HUES64 (cell line): ENCODE results near the gene NTM.
A peak's percentile ranks its signal among the peaks of the same experiment; 100 is the strongest.

Experiments used
- H3K27ac ChIP-seq: 2 replicates; pipeline ENCODE4 v1.7.0; 2013; ENCODE audit warnings: low read depth, low read length, inconsistent platforms
- H3K27me3 ChIP-seq: 2 replicates; pipeline ENCODE4 v1.6.1; 2013; ENCODE audit warnings: mild to moderate bottlenecking, low read length; ENCODE audit not compliant: insufficient read depth
- H3K36me3 ChIP-seq: 2 replicates; pipeline ENCODE4 v1.6.1; 2013; ENCODE audit warnings: mild to moderate bottlenecking, low read length; ENCODE audit not compliant: insufficient read depth
- H3K4me1 ChIP-seq: 2 replicates; pipeline ENCODE4 v1.6.1; 2013; ENCODE audit warnings: mild to moderate bottlenecking, low read length, moderate library complexity; ENCODE audit not compliant: insufficient read depth
- H3K4me3 ChIP-seq: 2 replicates; pipeline ENCODE4 v1.5.1; 2013; ENCODE audit warnings: mild to moderate bottlenecking, low read length, moderate library complexity
- H3K9ac ChIP-seq: 2 replicates; pipeline ENCODE4 v1.6.1; 2013; ENCODE audit warnings: mild to moderate bottlenecking, low read depth, low read length
- H3K9me3 ChIP-seq: 2 replicates; pipeline ENCODE4 v1.6.1; 2013; ENCODE audit warnings: low read depth, low read length; ENCODE audit not compliant: insufficient read depth
- WGBS: fragments of 150-250, 120-280 bp; methylation state at CpG from one replicate; pipeline ENCODE4 v1.1.7; 2013; ENCODE audit warnings: missing lambda C conversion rate; 5-methylcytosine and 5-hydroxymethylcytosine counted together

Gene NTM

DNA sequence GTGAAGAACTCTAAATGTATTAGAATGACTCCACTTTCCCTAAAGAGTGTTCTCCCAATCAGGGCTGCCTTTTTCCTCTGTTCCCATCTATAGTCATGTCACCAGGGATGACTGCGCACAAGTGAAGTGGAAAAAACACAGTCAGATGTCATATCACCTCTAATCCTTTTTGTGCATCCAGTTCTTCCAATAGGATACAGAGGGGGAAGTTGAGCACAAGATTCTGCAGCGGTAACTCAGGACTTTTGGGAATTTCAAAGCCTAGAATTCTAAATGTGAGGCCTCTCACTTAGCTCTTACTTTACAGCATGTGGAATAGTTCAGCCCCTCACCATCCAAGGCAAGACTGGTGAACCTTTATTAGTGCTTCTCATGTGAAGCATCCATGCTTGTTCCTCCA is 602.6 kb downstream of the NTM start:
- no peaks in the 10 kb centered on the region for H3K27me3 ChIP-seq
- no peak overlapping the region for H3K27ac ChIP-seq
- no peak overlapping the region for H3K4me3 ChIP-seq
- peaks cover 21% of the 10 kb centered on the region for H3K4me1 ChIP-seq
- H3K9me3 ChIP-seq, result no peaks in the 10 kb centered on the region
- WGBS, result 93% methylated on average over 2 of the region's 2 CpGs
- H3K9ac ChIP-seq, result no peak overlapping the region
- H3K36me3 ChIP-seq, result no peaks in the 10 kb centered on the region

DNA sequence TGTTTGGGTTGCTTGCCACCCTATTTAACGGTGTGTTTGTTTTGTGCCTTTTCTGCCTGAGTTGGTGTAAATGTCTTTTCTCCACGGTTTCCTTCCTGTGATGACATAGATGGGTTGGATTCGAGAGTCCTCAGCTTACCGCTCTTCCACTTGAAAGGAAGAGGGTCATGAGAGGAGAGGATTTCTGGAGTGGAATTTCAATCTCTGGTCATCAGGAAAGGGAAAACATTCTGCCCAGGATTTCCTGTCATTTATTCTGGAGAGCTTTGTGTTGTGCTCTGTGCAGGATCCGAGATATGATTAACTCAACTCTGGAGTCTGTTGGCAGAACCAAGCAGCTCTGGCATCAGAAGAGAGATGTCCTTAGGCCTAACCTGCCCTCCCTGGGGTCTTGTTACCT is 605.2 kb downstream of the NTM start:
- Histone ChIP-seq H3K9ac (no peak overlapping the region), H3K27me3 (no peaks in the 10 kb centered on the region), H3K4me3 (no peak overlapping the region), H3K27ac (no peak overlapping the region), H3K4me1 (peaks cover 42% of the 10 kb centered on the region), H3K36me3 (no peaks in the 10 kb centered on the region), H3K9me3 (no peaks in the 10 kb centered on the region)
- WGBS, result 91% methylated on average over 5 of the region's 5 CpGs

DNA sequence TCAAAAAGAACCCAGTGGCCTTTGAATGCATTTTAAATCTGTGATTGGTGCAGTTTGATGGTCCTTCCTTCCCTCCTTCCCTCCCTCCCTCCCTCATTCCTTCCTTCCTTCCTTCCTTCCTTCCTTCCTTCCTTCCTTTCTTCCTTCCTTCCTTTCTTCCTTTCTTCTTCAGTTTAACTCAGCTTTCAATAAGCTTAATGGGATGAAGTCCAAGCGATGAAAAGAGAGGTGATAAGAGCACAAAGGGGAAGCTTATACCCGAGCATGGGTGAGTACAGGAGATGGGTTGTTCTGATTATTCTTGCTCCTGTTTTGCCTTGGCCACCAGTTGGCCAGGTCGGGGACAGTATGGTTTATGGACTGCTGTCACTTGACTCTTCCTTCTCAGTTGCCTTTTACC is 605.6 kb downstream of the NTM start:
- Histone ChIP-seq H3K4me3 (no peak overlapping the region), H3K4me1 (peaks cover 46% of the 10 kb centered on the region), H3K27ac (no peak overlapping the region), H3K9ac (no peak overlapping the region), H3K9me3 (no peaks in the 10 kb centered on the region), H3K27me3 (no peaks in the 10 kb centered on the region), H3K36me3 (no peaks in the 10 kb centered on the region)
- 79% methylated on average over 2 of the region's 3 CpGs for WGBS

GRCh38 chr11:131977231-131977630 is 606.8 kb downstream of the NTM start:
- WGBS, result 57% methylated on average over 6 of the region's 6 CpGs
- no peaks in the 10 kb centered on the region for H3K36me3 ChIP-seq
- H3K4me1 ChIP-seq, result peaks cover 55% of the 10 kb centered on the region
- peak overlapping the region; percentile 53; the same call in 1 of the 2 replicates for H3K9ac ChIP-seq
- peak overlapping the region; percentile 96 for H3K27ac ChIP-seq
- H3K27me3 ChIP-seq, result no peaks in the 10 kb centered on the region
- peak overlapping the region; percentile 13; the same call in 1 of the 2 replicates for H3K4me3 ChIP-seq
- no peaks in the 10 kb centered on the region for H3K9me3 ChIP-seq

DNA sequence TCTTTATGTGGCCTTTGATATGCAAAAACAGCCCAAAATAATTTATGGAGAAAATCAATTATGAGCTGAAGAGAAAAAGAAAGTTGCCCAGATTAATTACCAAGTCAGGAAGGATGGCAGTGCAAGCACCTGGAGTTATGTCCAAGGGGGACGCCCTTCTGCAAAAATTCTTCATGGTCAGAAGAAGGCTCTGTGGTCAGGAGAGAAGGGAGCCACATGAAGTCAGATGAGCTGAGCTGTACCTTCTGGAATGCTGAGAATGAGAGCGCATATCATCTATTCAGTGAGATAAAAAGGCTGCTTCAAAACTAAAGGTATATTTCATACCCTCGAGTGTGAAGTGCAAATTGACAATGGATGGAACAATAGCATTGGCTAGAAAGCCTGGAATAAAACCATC is 607.4 kb downstream of the NTM start:
- Histone ChIP-seq H3K4me1 (peaks cover 62% of the 10 kb centered on the region), H3K27ac (peak overlapping the region; percentile 96), H3K4me3 (peak overlapping the region; percentile 6; the same call in 1 of the 2 replicates), H3K36me3 (no peaks in the 10 kb centered on the region), H3K9ac (peak overlapping the region; percentile 53; the same call in 1 of the 2 replicates), H3K9me3 (no peaks in the 10 kb centered on the region), H3K27me3 (no peaks in the 10 kb centered on the region)
- WGBS, result 42% methylated on average over 3 of the region's 3 CpGs

DNA sequence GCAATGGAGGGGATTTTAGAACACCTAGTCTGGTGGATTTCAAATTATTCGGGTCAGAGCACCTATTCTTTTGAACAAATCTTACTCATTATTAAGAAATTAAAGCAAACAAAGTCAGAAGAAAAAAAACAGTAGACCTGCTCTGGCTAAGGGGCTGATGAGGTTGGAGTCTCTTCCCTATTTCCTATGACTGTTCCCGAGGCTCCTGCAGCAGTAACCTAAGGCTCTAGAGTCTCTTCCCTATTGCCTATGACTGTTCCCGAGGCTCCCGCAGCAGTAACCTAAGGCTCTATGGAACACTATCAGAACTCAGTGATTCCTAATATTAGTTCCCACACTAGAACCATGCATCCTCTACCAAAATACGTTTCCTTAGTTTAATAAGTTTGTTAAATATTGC is 607.9 kb downstream of the NTM start:
- Histone ChIP-seq H3K4me3 (no peak overlapping the region), H3K27me3 (no peaks in the 10 kb centered on the region), H3K27ac (peak overlapping the region; percentile 96), H3K9me3 (no peaks in the 10 kb centered on the region), H3K4me1 (peaks cover 64% of the 10 kb centered on the region), H3K36me3 (no peaks in the 10 kb centered on the region), H3K9ac (peak overlapping the region; percentile 53; the same call in 1 of the 2 replicates)
- WGBS, result 42% methylated on average over 3 of the region's 5 CpGs

- no peak overlapping the region for H3K27ac ChIP-seq
- H3K27me3 ChIP-seq, result no peaks in the 10 kb centered on the region
- H3K4me3 ChIP-seq, result no peak overlapping the region
- H3K9ac ChIP-seq, result no peak overlapping the region
- H3K9me3 ChIP-seq, result no peaks in the 10 kb centered on the region
- H3K4me1 ChIP-seq, result peaks cover 64% of the 10 kb centered on the region
- no peaks in the 10 kb centered on the region for H3K36me3 ChIP-seq
- WGBS, result 89% methylated on average over 3 of the region's 3 CpGs
These were observed 608.9 kb downstream of the NTM start for GRCh38 chr11:131979364-131979763.

DNA sequence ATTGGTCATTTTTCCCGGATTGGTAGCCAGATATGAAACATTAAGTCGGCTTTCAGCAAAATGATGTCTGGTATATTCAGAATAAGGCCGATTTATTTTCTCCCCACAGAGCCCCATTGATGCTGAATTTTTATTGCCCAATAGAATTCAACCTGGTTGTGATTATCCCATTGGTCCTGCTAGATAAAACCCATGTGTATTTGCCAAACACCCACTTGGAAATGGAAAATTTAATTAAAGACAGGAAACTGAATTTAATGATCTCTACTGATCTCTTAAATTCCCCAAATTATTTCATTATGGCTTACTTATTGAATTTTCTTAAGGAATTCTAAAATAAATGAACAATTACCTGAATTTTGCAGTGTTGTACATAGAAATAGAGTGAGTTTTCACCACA is 609.8 kb downstream of the NTM start:
- 90% methylated on average over 3 of the region's 3 CpGs for WGBS
- Histone ChIP-seq H3K4me1 (peaks cover 72% of the 10 kb centered on the region), H3K27me3 (no peaks in the 10 kb centered on the region), H3K4me3 (no peak overlapping the region), H3K9ac (no peak overlapping the region), H3K27ac (no peak overlapping the region), H3K9me3 (no peaks in the 10 kb centered on the region), H3K36me3 (no peaks in the 10 kb centered on the region)

DNA sequence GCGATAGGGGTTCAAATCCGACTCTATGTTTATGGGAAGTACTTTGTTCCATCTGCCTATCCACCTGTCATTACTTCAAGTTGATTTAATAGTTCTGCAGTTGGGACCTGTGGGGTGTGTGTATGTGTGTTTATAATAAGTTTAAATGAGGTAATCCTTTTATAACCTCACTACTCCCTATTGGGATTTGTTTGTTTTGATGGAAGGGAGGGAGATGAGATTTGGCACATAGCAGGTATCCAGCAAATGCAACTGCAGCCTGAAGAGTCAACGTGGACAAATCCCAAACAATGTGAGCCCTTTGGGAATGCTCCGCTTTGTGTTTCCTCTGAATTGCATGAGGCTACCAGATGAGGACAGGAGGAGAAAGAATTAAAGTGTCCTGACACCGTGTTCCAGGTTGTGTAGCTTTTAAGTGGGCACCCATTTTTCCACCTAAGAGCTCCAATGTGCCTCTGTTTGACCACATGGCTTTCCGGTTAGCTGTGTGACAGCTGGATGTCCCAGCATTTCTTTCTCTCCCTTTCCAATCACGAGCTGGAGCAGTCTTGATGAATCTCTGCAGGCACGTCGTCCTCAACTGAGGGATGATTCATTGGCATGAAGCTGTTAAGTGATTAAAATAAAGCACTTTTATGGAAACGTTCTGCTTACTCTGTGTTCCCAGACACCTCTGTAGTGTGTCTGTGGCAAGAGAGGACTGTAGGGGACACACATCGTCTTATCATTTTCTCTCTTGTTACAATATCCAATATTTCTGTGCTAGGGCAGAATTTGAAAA is 610.7 kb downstream of the NTM start:
- Histone ChIP-seq H3K27ac (peak overlapping the region; percentile 46; the same call in 1 of the 2 replicates), H3K27me3 (no peaks in the 10 kb centered on the region), H3K9me3 (no peaks in the 10 kb centered on the region), H3K9ac (no peak overlapping the region), H3K4me1 (peaks cover 76% of the 10 kb centered on the region), H3K36me3 (no peaks in the 10 kb centered on the region), H3K4me3 (no peak overlapping the region)
- 79% methylated on average over 9 of the region's 11 CpGs for WGBS

- Histone ChIP-seq H3K36me3 (no peaks in the 10 kb centered on the region), H3K4me1 (peaks cover 65% of the 10 kb centered on the region), H3K27ac (peak overlapping the region; percentile 93), H3K27me3 (no peaks in the 10 kb centered on the region), H3K4me3 (peak overlapping the region; percentile 40), H3K9ac (peak overlapping the region; percentile 65), H3K9me3 (no peaks in the 10 kb centered on the region)
- WGBS, result 5% methylated on average over 3 of the region's 3 CpGs
These were observed 611.7 kb downstream of the NTM start for GRCh38 chr11:131982154-131982553.

DNA sequence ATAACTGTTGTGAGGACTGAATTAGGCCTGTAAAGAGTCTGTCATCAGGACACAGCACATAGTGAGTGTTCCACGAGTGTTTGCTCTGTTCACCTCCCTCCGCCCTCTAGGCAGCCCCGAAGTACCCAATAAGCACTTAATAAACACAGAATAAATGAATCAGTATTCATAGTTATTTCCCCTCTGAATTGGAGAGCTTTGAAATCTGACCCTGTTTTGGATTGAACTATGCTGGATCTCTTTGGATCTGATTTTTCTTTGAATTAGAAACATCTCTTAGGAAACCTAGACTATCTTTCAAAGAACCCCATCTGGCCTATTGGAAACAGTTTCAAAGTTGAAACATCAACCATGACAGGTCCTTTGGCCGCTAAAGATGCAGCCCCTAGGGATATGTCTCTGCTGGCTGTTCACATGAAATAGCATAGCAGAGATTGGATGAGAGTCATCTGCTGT is 615.5 kb downstream of the NTM start:
- Histone ChIP-seq H3K9ac (no peak overlapping the region), H3K27ac (no peak overlapping the region), H3K4me3 (no peak overlapping the region), H3K36me3 (no peaks in the 10 kb centered on the region), H3K9me3 (no peaks in the 10 kb centered on the region), H3K4me1 (peaks cover 32% of the 10 kb centered on the region), H3K27me3 (no peaks in the 10 kb centered on the region)
- 90% methylated on average over 4 of the region's 4 CpGs for WGBS
